Ishikawa (cell line): ENCODE results near the gene PRDM12.

Experiments
- EGR1 ChIP-seq: IDR thresholded peaks from 2 replicates; pipeline ENCODE4 v1.6.1; 2012
- EP300 ChIP-seq: IDR thresholded peaks from 2 replicates; pipeline ENCODE4 v1.6.1; 2012; ENCODE audit warnings: borderline replicate concordance
- RAD21 ChIP-seq: IDR thresholded peaks from 2 replicates; pipeline ENCODE4 v1.6.1; 2012; ENCODE audit warnings: low read depth
- REST ChIP-seq: IDR thresholded peaks from 2 replicates; pipeline ENCODE4 v1.6.1; 2012; ENCODE audit warnings: low read depth, mild to moderate bottlenecking
- USF1 ChIP-seq: IDR thresholded peaks from 2 replicates; pipeline ENCODE4 v1.6.1; 2012

- no peak for TF ChIP-seq EP300
- TF ChIP-seq USF1, result no peak
- TF ChIP-seq EGR1, result no peak
- no peak for TF ChIP-seq RAD21
- no peak for TF ChIP-seq REST
Observed at GRCh38 chr9:130631331-130632080, 32.9 kb upstream of the PRDM12 start.
